Measurements from ENCODE around the gene FAM149B1. TPM values are rescaled to one million over a fixed set of nuclear protein-coding genes. Genes with fewer than 3 reads are reported as not detected.

FAM149B1 gene
- total and polyA plus RNA-seq, 10 of the 15 experiments (the other 5 are each of a cell fraction or from before 2014, with no cell fraction given) = 6.6 to 20.9 (median 11.2) TPM

- no peak for TF ChIP-seq SREBF1 (IDR thresholded peaks at IDR 0.05; ENCODE audit: low read length)
- no peak for TF ChIP-seq POU2F2 (IDR thresholded peaks at IDR 0.05; ENCODE audit: borderline replicate concordance, low read depth, low read length)
- TF ChIP-seq PML (IDR thresholded peaks at IDR 0.05; ENCODE audit: low read length) = no peak
- TF ChIP-seq HSF1 (IDR thresholded peaks at IDR 0.05; ENCODE audit: low read depth, low read length) = no peak
- TF ChIP-seq FOXK2 (IDR thresholded peaks at IDR 0.05) = no peak
- TF ChIP-seq, protein P1, sequence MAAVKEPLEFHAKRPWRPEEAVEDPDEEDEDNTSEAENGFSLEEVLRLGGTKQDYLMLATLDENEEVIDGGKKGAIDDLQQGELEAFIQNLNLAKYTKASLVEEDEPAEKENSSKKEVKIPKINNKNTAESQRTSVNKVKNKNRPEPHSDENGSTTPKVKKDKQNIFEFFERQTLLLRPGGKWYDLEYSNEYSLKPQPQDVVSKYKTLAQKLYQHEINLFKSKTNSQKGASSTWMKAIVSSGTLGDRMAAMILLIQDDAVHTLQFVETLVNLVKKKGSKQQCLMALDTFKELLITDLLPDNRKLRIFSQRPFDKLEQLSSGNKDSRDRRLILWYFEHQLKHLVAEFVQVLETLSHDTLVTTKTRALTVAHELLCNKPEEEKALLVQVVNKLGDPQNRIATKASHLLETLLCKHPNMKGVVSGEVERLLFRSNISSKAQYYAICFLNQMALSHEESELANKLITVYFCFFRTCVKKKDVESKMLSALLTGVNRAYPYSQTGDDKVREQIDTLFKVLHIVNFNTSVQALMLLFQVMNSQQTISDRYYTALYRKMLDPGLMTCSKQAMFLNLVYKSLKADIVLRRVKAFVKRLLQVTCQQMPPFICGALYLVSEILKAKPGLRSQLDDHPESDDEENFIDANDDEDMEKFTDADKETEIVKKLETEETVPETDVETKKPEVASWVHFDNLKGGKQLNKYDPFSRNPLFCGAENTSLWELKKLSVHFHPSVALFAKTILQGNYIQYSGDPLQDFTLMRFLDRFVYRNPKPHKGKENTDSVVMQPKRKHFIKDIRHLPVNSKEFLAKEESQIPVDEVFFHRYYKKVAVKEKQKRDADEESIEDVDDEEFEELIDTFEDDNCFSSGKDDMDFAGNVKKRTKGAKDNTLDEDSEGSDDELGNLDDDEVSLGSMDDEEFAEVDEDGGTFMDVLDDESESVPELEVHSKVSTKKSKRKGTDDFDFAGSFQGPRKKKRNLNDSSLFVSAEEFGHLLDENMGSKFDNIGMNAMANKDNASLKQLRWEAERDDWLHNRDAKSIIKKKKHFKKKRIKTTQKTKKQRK (IDR thresholded peaks at IDR 0.05; ENCODE audit: low read depth, low read length) = no peak
- no peak for TF ChIP-seq EP300 (IDR thresholded peaks at IDR 0.05; ENCODE audit: borderline replicate concordance in 1 of 2, control insufficient read depth in 1 of 2, low read depth in 2 of 2, low read length in 2 of 2)
- TF ChIP-seq SUPT20H (IDR thresholded peaks at IDR 0.05; ENCODE audit: borderline replicate concordance, control insufficient read depth, low read depth, low read length) = no peak
- no peak for TF ChIP-seq GABPA (IDR thresholded peaks at IDR 0.05; ENCODE audit: low read depth)
- no peak for TF ChIP-seq MEF2B (IDR thresholded peaks at IDR 0.05; ENCODE audit: partially characterized antibody, poor library complexity, severe bottlenecking)
- no peak for TF ChIP-seq SPI1 (IDR thresholded peaks at IDR 0.05; ENCODE audit: borderline replicate concordance, insufficient read depth, low read depth, low read length)
- no peak for TF ChIP-seq BRCA1 (IDR thresholded peaks at IDR 0.05; ENCODE audit: low read depth, low read length)
- TF ChIP-seq CBX5 (IDR thresholded peaks at IDR 0.05; ENCODE audit: low read depth) = no peak
- TF ChIP-seq, protein P2, sequence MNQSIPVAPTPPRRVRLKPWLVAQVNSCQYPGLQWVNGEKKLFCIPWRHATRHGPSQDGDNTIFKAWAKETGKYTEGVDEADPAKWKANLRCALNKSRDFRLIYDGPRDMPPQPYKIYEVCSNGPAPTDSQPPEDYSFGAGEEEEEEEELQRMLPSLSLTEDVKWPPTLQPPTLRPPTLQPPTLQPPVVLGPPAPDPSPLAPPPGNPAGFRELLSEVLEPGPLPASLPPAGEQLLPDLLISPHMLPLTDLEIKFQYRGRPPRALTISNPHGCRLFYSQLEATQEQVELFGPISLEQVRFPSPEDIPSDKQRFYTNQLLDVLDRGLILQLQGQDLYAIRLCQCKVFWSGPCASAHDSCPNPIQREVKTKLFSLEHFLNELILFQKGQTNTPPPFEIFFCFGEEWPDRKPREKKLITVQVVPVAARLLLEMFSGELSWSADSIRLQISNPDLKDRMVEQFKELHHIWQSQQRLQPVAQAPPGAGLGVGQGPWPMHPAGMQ (IDR thresholded peaks at IDR 0.05; ENCODE audit: borderline replicate concordance) = no peak
- no peak for TF ChIP-seq POLR2AphosphoS5 (IDR thresholded peaks at IDR 0.05; ENCODE audit: low read length)
- no peak for TF ChIP-seq ZNF217 (IDR thresholded peaks at IDR 0.05)
Measured at GRCh38 chr10:73183667-73184281, 15.9 kb downstream of the FAM149B1 start (continued).
